H9 (cell line): Measurements from ENCODE around the gene DLG2. TPM values are rescaled to one million over a fixed set of nuclear protein-coding genes. Genes with fewer than 3 reads are reported as not detected.

Source experiments
- DNase-seq: peaks from one replicate; pipeline ENCODE4 v3.0.0-alpha.2; 2017
- H2AFZ ChIP-seq: one replicate; pipeline ENCODE4 v1.6.1; 2013; ENCODE audit warnings: mild to moderate bottlenecking, low read length, control low read depth, moderate library complexity
- H2AK5ac ChIP-seq: 2 replicates; pipeline ENCODE4 v1.6.1; 2013; ENCODE audit warnings: low read length, control low read depth, mixed read lengths; ENCODE audit not compliant: insufficient read length
- H2BK120ac ChIP-seq: one replicate; pipeline ENCODE4 v1.6.1; 2013; ENCODE audit warnings: low read depth, mild to moderate bottlenecking, low read length, control low read depth, inconsistent platforms; ENCODE audit not compliant: poor library complexity, severe bottlenecking
- H2BK12ac ChIP-seq: 2 replicates; pipeline ENCODE4 v1.6.1; 2013; ENCODE audit warnings: low read length, control low read depth, mixed read lengths, low read depth; ENCODE audit not compliant: insufficient read length
- H2BK15ac ChIP-seq: 2 replicates; pipeline ENCODE4 v1.6.1; 2013; ENCODE audit warnings: low read depth, low read length, control low read depth
- H2BK20ac ChIP-seq: one replicate; pipeline ENCODE4 v1.6.1; 2013; ENCODE audit warnings: low read depth, mild to moderate bottlenecking, low read length, control low read depth, inconsistent platforms; ENCODE audit not compliant: poor library complexity, severe bottlenecking
- H2BK5ac ChIP-seq: 2 replicates; pipeline ENCODE4 v1.6.1; 2013; ENCODE audit warnings: low read length, control low read depth, mixed read lengths; ENCODE audit not compliant: insufficient read length
- H3K14ac ChIP-seq: 2 replicates; pipeline ENCODE4 v1.6.1; 2013; ENCODE audit warnings: low read length, control low read depth; ENCODE audit not compliant: insufficient read depth
- H3K18ac ChIP-seq: 2 replicates; pipeline ENCODE4 v1.6.1; 2013; ENCODE audit warnings: low read depth, mild to moderate bottlenecking, mixed read lengths, low read length, control low read depth; ENCODE audit not compliant: insufficient read length
- H3K23ac ChIP-seq: 2 replicates; pipeline ENCODE4 v1.6.1; 2013; ENCODE audit warnings: low read length, control low read depth, mixed read lengths, low read depth; ENCODE audit not compliant: insufficient read length
- H3K23me2 ChIP-seq: 2 replicates; pipeline ENCODE4 v1.6.1; 2013; ENCODE audit warnings: low read depth, mild to moderate bottlenecking, mixed read lengths, low read length, control low read depth; ENCODE audit not compliant: insufficient read length, poor library complexity, severe bottlenecking
- H3K27ac ChIP-seq: 2 replicates; pipeline ENCODE4 v1.5.1; 2013; ENCODE audit warnings: low read length, control low read depth, mixed read lengths, low read depth; ENCODE audit not compliant: insufficient read length
- H3K27me3 ChIP-seq: 2 replicates; pipeline ENCODE4 v1.6.1; 2013; ENCODE audit warnings: low read length, control low read depth, inconsistent platforms; ENCODE audit not compliant: insufficient read depth
- H3K4ac ChIP-seq: 2 replicates; pipeline ENCODE4 v1.6.1; 2013; ENCODE audit warnings: low read depth, mild to moderate bottlenecking, control low read depth, inconsistent platforms, low read length, moderate library complexity
- H3K4me1 ChIP-seq: 2 replicates; pipeline ENCODE4 v1.6.1; 2013; ENCODE audit warnings: low read length, control low read depth, inconsistent platforms; ENCODE audit not compliant: insufficient read depth
- H3K4me2 ChIP-seq: 2 replicates; pipeline ENCODE4 v1.6.1; 2013; ENCODE audit warnings: low read length, control low read depth, mixed read lengths; ENCODE audit not compliant: insufficient read length, insufficient read depth
- H3K56ac ChIP-seq: 2 replicates; pipeline ENCODE4 v1.6.1; 2013; ENCODE audit warnings: low read depth, mild to moderate bottlenecking, mixed read lengths, low read length, control low read depth; ENCODE audit not compliant: insufficient read length
- H3K79me1 ChIP-seq: 2 replicates; pipeline ENCODE4 v1.6.1; 2013; ENCODE audit warnings: low read depth, mild to moderate bottlenecking, moderate library complexity, low read length, control low read depth, inconsistent platforms; ENCODE audit not compliant: insufficient read depth, poor library complexity, severe bottlenecking
- H3K79me2 ChIP-seq: 2 replicates; pipeline ENCODE4 v1.6.1; 2013; ENCODE audit warnings: low read length, control low read depth, inconsistent platforms; ENCODE audit not compliant: insufficient read depth
- H3K9ac ChIP-seq: 2 replicates; pipeline ENCODE4 v1.6.1; 2013; ENCODE audit warnings: low read length, control low read depth, mixed read lengths; ENCODE audit not compliant: insufficient read length; ENCODE audit errors: extremely low read depth
- H3K9me3 ChIP-seq: one replicate; pipeline ENCODE4 v1.6.1; 2013; ENCODE audit warnings: low read depth, low read length, inconsistent platforms; ENCODE audit not compliant: control insufficient read depth
- H3T11ph ChIP-seq: one replicate; pipeline ENCODE4 v1.6.1; 2013; ENCODE audit warnings: mild to moderate bottlenecking, low read length, control low read depth, inconsistent platforms
- H4K20me1 ChIP-seq: one replicate; pipeline ENCODE4 v1.6.1; 2013; ENCODE audit not compliant: control insufficient read depth, insufficient read length, insufficient read depth
- H4K5ac ChIP-seq: 2 replicates; pipeline ENCODE4 v1.6.1; 2013; ENCODE audit warnings: low read depth, mild to moderate bottlenecking, mixed read lengths, low read length, control low read depth; ENCODE audit not compliant: insufficient read length
- H4K8ac ChIP-seq: replicated peaks from 2 replicates; pipeline ENCODE4 v1.6.1; 2013; ENCODE audit warnings: low read length, control low read depth, mixed read lengths, low read depth; ENCODE audit not compliant: insufficient read length
- H4K91ac ChIP-seq: 2 replicates; pipeline ENCODE4 v1.6.1; 2013; ENCODE audit warnings: low read depth, mild to moderate bottlenecking, moderate library complexity, mixed read lengths, low read length, control low read depth; ENCODE audit not compliant: insufficient read length
- H3K27ac Mint-ChIP-seq, 3 experiments: 2 replicates in 2 of 3; 3 replicates in 1 of 3; pipeline ENCODE4 v1.8.0; 2020 to 2021; ENCODE audit warnings: mixed read lengths in 3 of 3, mild to moderate bottlenecking in 1 of 3, moderate library complexity in 1 of 3
- H3K27me3 Mint-ChIP-seq: 2 replicates; pipeline ENCODE4 v1.8.0; 2021; ENCODE audit warnings: low read depth, mild to moderate bottlenecking, moderate library complexity, mixed read lengths
- H3K36me3 Mint-ChIP-seq, 3 experiments: 2 replicates in 2 of 3; 3 replicates in 1 of 3; pipeline ENCODE4 v1.8.0; 2020 to 2021; ENCODE audit warnings: low read depth in 3 of 3, mixed read lengths in 3 of 3; ENCODE audit not compliant: insufficient read depth in 1 of 3
- H3K4me1 Mint-ChIP-seq, 2 experiments: 2 replicates each; pipeline ENCODE4 v1.8.0; 2020; ENCODE audit warnings: mixed read lengths in 2 of 2
- H3K4me3 Mint-ChIP-seq, 2 experiments: 2 replicates in 1 of 2; 3 replicates in 1 of 2; pipeline ENCODE4 v1.8.0; 2020 to 2021; ENCODE audit warnings: mild to moderate bottlenecking in 2 of 2, mixed read lengths in 2 of 2, moderate library complexity in 1 of 2
- H3K9me3 Mint-ChIP-seq, 2 experiments: 2 replicates in 1 of 2; 3 replicates in 1 of 2; pipeline ENCODE4 v1.8.0; 2020; ENCODE audit warnings: mild to moderate bottlenecking in 2 of 2, mixed read lengths in 2 of 2, moderate library complexity in 1 of 2
- CTCF ChIP-seq: fragments of 200-600 bp; sonication (generic); conservative IDR thresholded peaks from 3 replicates; pipeline ENCODE4 v1.8.0; 2021; ENCODE audit warnings: antibody characterized with exemption, mild to moderate bottlenecking
- WGBS: extraction: QIAGEN DNeasy Blood & Tissue Kit; methylation state at CpG from one replicate; pipeline ENCODE4 v1.1.7; 2013; ENCODE audit warnings: missing lambda C conversion rate, low lambda C conversion rate, mixed read lengths; ENCODE audit not compliant: insufficient read length; ENCODE audit errors: extremely low coverage; 5-methylcytosine and 5-hydroxymethylcytosine counted together
- total RNA-seq: library from RNA; stranded (reverse); gene quantifications from 2 replicates; pipeline ENCODE4 v1.2.1, GENCODE V29; 2021

Gene DLG2
- total RNA-seq, 1 experiment from 2014 or later: 8.0 TPM

GRCh38 chr11:83662494-83662893, 1964.7 kb downstream of the DLG2 start:
- Histone ChIP-seq H2BK20ac (no peak overlapping the region), H3K79me1 (no peaks in the 10 kb centered on the region), H4K8ac (no peak overlapping the region), H2AFZ (no peak overlapping the region), H3K56ac (no peak overlapping the region), H3T11ph (no peak overlapping the region), H4K5ac (no peak overlapping the region), H3K23me2 (no peaks in the 10 kb centered on the region), H3K4ac (no peak overlapping the region), H2BK15ac (no peak overlapping the region), H2AK5ac (no peak overlapping the region), H3K9me3 (no peaks in the 10 kb centered on the region), H3K14ac (no peak overlapping the region), H3K23ac (no peak overlapping the region), H2BK120ac (no peak overlapping the region), H3K18ac (no peak overlapping the region), H3K27ac (no peak overlapping the region), H3K9ac (no peak overlapping the region), H4K20me1 (no peaks in the 10 kb centered on the region), H4K91ac (no peak overlapping the region), H2BK5ac (no peak overlapping the region), H3K79me2 (no peaks in the 10 kb centered on the region), H3K27me3 (no peaks in the 10 kb centered on the region), H3K4me2 (no peak overlapping the region), H2BK12ac (no peak overlapping the region), H3K4me1 (peaks cover 5% of the 10 kb centered on the region; the same call in 1 of the 2 replicates)
- no peaks in the 10 kb centered on the region for H3K27me3 Mint-ChIP-seq
- H3K36me3 Mint-ChIP-seq: no peaks in the 10 kb centered on the region
- H3K9me3 Mint-ChIP-seq: no peaks in the 10 kb centered on the region
- WGBS: no CpG with 5 or more reads among the region's 1 CpG
- H3K4me3 Mint-ChIP-seq: no peak overlapping the region
- peaks cover 12 to 24% of the 10 kb centered on the region in 2 experiments for H3K4me1 Mint-ChIP-seq
- no peak for TF ChIP-seq CTCF
- H3K27ac Mint-ChIP-seq: no peak overlapping the region
- DNase-seq: no peak
